ENCODE results near the gene TAS2R19.

The TAS2R19 gene

GRCh38 chr12:11026118-11026517 lies 3.7 kb upstream of the TAS2R19 start:
- H3K4me3 Mint-ChIP-seq = no peak overlapping the region
- ATAC-seq (ENCODE audit: low read depth) (no peak), DNase-seq (ENCODE audit: low spot score in 2 of 2) (no peak)
- no peaks in the 10 kb centered on the region for H3K27me3 Mint-ChIP-seq
- H3K4me1 Mint-ChIP-seq = peaks cover 6% of the 10 kb centered on the region
- peaks cover 30% of the 10 kb centered on the region for H3K36me3 Mint-ChIP-seq
- no peak overlapping the region for H3K27ac Mint-ChIP-seq
- peaks cover 4% of the 10 kb centered on the region for H3K9me3 Mint-ChIP-seq

DNA sequence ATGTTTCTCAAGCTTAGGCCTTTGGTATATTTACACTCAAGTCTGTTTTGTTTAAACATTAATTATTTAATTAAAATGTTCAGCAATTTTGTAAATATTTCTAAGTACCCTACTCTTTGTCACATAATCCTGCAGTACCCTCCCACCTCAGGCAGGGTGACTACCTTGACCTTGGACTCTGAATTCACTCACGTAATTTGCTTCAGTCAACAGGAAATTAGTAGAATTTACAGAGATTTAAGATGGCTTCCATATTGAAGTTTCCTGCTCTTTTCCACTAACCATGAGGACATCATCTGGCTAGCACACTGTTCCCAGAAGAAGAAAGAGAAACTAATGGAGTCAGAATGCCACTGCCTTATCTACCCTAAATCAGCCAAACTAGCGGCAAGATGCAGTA lies 967 bp upstream of the TAS2R19 start:
- no peak for ATAC-seq (ENCODE audit: low read depth)
- H3K4me1 Mint-ChIP-seq = peaks cover 6% of the 10 kb centered on the region
- H3K4me3 Mint-ChIP-seq = no peak overlapping the region
- H3K36me3 Mint-ChIP-seq = peaks cover 32% of the 10 kb centered on the region
- H3K9me3 Mint-ChIP-seq = peaks cover 4% of the 10 kb centered on the region
- H3K27me3 Mint-ChIP-seq = no peaks in the 10 kb centered on the region
- DNase-seq (ENCODE audit: low spot score in 2 of 2) = no peak
- no peak overlapping the region for H3K27ac Mint-ChIP-seq

DNA sequence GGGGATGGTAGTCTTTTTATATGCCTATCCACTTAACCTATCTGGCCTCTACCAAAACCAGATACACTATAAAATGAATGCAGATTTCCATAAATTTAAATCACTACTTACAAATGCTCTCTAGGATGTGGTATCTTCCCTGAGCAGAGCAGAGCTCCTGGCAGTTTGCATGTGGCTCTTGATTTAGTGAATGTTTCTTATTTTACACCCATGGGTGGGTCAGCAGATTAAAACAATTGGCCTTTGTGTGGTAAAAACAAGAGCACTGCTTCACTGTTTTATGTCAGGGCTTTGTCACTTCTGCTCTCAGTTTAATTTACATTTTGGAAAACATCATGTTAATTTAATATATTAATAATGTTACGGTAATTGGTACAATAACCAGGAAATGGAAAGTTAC lies 5.5 kb downstream of the TAS2R19 start:
- DNase-seq (ENCODE audit: low spot score in 2 of 2) (no peak), ATAC-seq (ENCODE audit: low read depth) (no peak)
- no peaks in the 10 kb centered on the region for H3K9me3 Mint-ChIP-seq
- peaks cover 1% of the 10 kb centered on the region for H3K4me1 Mint-ChIP-seq
- H3K27ac Mint-ChIP-seq = no peak overlapping the region
- H3K27me3 Mint-ChIP-seq = no peaks in the 10 kb centered on the region
- peaks cover 12% of the 10 kb centered on the region for H3K36me3 Mint-ChIP-seq
- H3K4me3 Mint-ChIP-seq = no peak overlapping the region

DNA sequence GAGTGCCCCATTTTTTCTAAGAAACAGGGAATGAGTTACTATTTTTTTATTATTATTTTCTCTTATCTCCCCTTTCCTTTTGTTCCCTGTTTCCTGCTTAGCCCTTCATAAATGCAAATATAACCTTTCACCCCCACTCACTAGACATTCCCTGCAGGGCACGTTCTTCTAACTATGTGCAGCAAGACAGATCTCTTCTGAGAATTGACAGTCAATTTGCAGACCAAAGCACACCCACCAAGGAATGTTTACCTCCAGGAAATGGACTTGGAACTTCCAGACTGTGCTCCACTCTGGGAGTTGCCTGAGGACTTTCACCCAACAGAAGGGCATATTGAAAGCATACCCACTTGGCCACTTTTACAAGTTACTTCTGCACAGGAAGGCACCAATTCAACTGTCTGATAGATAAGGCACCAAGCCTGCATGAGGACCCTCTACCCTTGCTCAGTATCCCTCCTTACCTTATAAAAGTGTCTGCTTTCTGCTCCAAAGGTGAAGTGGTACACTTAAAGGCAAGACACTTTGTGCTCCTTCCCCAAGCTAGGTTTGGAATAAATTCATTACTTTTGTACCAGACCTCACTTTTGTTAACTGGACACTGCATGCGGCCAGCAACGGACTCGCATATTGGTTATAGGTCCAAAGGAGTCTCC lies 6.5 kb downstream of the TAS2R19 start:
- Mint-ChIP-seq H3K27ac (no peak overlapping the region), H3K36me3 (peaks cover 8% of the 10 kb centered on the region), H3K27me3 (no peaks in the 10 kb centered on the region), H3K4me3 (no peak overlapping the region), H3K9me3 (no peaks in the 10 kb centered on the region), H3K4me1 (no peaks in the 10 kb centered on the region)
- ATAC-seq (ENCODE audit: low read depth) (no peak), DNase-seq (ENCODE audit: low spot score in 2 of 2) (no peak)

DNA sequence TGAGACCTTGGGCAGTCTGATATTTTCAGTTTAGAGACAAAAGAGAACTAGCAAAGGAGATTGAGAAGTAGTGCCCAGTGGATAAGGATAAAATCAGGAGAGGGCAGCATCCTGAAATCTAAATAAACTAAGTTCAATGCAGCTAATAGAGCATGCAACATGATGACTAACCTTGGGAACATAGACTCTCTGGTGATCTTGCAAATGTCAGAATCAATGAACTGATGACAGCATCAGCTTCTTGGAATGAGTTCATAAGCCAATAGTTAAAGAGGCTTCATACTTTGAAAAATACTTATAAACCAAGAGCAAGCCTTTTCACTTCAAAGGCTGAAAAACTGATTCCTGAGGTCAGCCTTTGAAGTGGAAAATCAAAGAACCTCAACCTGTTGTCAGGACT lies 8.2 kb downstream of the TAS2R19 start:
- Mint-ChIP-seq H3K36me3 (peaks cover 8% of the 10 kb centered on the region), H3K27me3 (no peaks in the 10 kb centered on the region), H3K27ac (no peak overlapping the region), H3K4me1 (no peaks in the 10 kb centered on the region), H3K9me3 (no peaks in the 10 kb centered on the region), H3K4me3 (no peak overlapping the region)
- DNase-seq (ENCODE audit: low spot score in 2 of 2) (no peak), ATAC-seq (ENCODE audit: low read depth) (no peak)

GRCh38 chr12:11007608-11008007 lies 14.8 kb downstream of the TAS2R19 start:
- Mint-ChIP-seq H3K4me1 (no peaks in the 10 kb centered on the region), H3K27ac (no peak overlapping the region), H3K9me3 (no peaks in the 10 kb centered on the region), H3K36me3 (peaks cover 4% of the 10 kb centered on the region), H3K27me3 (no peaks in the 10 kb centered on the region), H3K4me3 (no peak overlapping the region)
- no peak for DNase-seq (ENCODE audit: low spot score in 2 of 2)
- no peak for ATAC-seq (ENCODE audit: low read depth)

GRCh38 chr12:10998204-10998603 lies 24.2 kb downstream of the TAS2R19 start, which contains the start of gene TAS2R20:
TAS2R20 (minus strand) TSS chr12:10998304; CDS start chr12:10997875, 429 bp downstream.
- no peaks in the 10 kb centered on the region for H3K27me3 Mint-ChIP-seq
- H3K27ac Mint-ChIP-seq = no peak within 1 kb of the TSS
- no peak for DNase-seq (ENCODE audit: low spot score in 2 of 2)
- H3K4me3 Mint-ChIP-seq = no peak within 1 kb of the TSS
- no peak for ATAC-seq (ENCODE audit: low read depth)
- H3K36me3 Mint-ChIP-seq = peaks cover 17% of the 10 kb centered on the region
- H3K4me1 Mint-ChIP-seq = no peaks in the 10 kb centered on the region
- peaks cover 4% of the 10 kb centered on the region for H3K9me3 Mint-ChIP-seq

DNA sequence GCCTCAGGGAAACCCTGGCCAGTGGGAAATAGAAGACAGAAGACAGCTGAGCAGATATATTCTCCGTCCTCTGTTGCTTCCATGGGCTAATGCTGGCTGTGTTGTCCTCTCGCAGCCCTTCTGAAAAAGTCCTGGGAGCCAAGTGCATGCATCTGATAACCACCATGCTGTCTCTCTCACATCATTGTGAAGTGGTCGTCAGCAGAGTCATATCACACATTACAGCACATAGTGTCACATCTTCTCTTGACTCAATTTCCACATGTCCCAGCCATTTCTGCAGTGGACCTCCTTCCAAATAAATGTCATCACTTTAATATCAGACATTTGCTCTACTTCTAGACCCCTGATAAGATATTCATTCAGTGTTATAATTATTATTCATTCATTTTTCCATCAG lies 28.1 kb downstream of the TAS2R19 start:
- Mint-ChIP-seq H3K27me3 (no peaks in the 10 kb centered on the region), H3K27ac (no peak overlapping the region), H3K36me3 (peaks cover 27% of the 10 kb centered on the region), H3K4me3 (no peak overlapping the region), H3K4me1 (no peaks in the 10 kb centered on the region), H3K9me3 (peaks cover 5% of the 10 kb centered on the region)
- DNase-seq (ENCODE audit: low spot score in 2 of 2) = no peak
- no peak for ATAC-seq (ENCODE audit: low read depth)

DNA sequence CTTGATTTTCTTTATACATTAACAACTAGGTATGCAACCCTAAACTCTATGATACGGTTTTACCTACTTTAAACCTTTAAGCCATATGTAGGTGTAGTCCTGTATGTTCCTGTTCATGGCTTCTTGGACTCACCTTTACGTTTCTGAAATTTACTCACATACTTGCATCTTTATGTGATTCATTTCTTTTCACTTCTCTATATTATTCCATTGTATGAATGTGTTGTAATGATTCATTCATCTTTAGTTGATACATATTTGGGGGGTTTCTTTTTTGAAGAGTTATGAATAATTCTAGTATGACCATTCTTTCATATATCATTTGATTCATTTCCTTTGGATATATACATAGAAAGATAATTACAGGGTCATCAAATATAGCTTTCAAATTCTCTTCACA lies 33.3 kb downstream of the TAS2R19 start:
- no peak for DNase-seq (ENCODE audit: low spot score in 2 of 2)
- Mint-ChIP-seq H3K4me1 (no peaks in the 10 kb centered on the region), H3K27ac (no peak overlapping the region), H3K36me3 (peaks cover 12% of the 10 kb centered on the region), H3K9me3 (peaks cover 5% of the 10 kb centered on the region), H3K4me3 (no peak overlapping the region), H3K27me3 (no peaks in the 10 kb centered on the region)
- no peak for ATAC-seq (ENCODE audit: low read depth)

DNA sequence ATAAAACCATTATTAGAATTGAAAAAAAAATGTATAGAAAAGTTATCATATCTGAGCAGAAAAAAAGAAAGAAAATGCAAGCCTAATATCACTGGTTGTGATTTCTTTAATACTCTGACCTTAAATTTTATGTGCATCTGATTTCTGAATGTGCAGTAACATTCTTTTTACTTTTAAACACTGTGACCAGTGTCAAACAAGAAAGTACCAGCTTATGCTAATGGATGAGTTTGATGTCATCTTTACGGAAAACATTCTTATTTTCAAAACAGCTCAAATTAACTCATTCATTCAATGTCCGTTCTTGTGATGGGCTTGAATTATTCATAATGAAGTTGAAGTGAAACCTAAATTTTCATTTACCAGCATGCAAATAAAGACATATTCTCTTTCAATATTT lies 35.6 kb downstream of the TAS2R19 start, which contains the start of gene TAS2R50:
Gene TAS2R50, minus strand, starts transcription at position 101 of the 400 bp plus-strand sequence. Its CDS starts 52 bp downstream, at position 49.
- H3K27ac Mint-ChIP-seq = no peak within 1 kb of the TSS
- peaks cover 12% of the 10 kb centered on the region for H3K36me3 Mint-ChIP-seq
- no peak within 1 kb of the TSS for H3K4me3 Mint-ChIP-seq
- no peaks in the 10 kb centered on the region for H3K27me3 Mint-ChIP-seq
- H3K9me3 Mint-ChIP-seq = peaks cover 5% of the 10 kb centered on the region
- ATAC-seq (ENCODE audit: low read depth) (no peak), DNase-seq (ENCODE audit: low spot score in 2 of 2) (no peak)
- H3K4me1 Mint-ChIP-seq = peaks cover 9% of the 10 kb centered on the region

GRCh38 chr12:10982244-10982643 lies 40.2 kb downstream of the TAS2R19 start:
- Mint-ChIP-seq H3K27me3 (no peaks in the 10 kb centered on the region), H3K4me1 (peaks cover 14% of the 10 kb centered on the region), H3K36me3 (peaks cover 2% of the 10 kb centered on the region), H3K9me3 (no peaks in the 10 kb centered on the region), H3K27ac (no peak overlapping the region), H3K4me3 (no peak overlapping the region)
- no peak for DNase-seq (ENCODE audit: low spot score in 2 of 2)
- no peak for ATAC-seq (ENCODE audit: low read depth)

- peaks cover 5% of the 10 kb centered on the region for H3K4me1 Mint-ChIP-seq
- no peak for ATAC-seq (ENCODE audit: low read depth)
- no peaks in the 10 kb centered on the region for H3K27me3 Mint-ChIP-seq
- H3K4me3 Mint-ChIP-seq = no peak overlapping the region
- DNase-seq (ENCODE audit: low spot score in 2 of 2) = no peak
- H3K27ac Mint-ChIP-seq = no peak overlapping the region
- no peaks in the 10 kb centered on the region for H3K9me3 Mint-ChIP-seq
- H3K36me3 Mint-ChIP-seq = peaks cover 6% of the 10 kb centered on the region
Observed at GRCh38 chr12:10974965-10975364, 47.5 kb downstream of the TAS2R19 start.
